Measurements from ENCODE around the gene COTL1.

COTL1 gene

GRCh38 chr16:84594725-84595038 lies 23.2 kb downstream of the COTL1 start:
- no peak for DNase-seq

- DNase-seq = peak; percentile 95
Measured at GRCh38 chr16:84593825-84594724, 23.8 kb downstream of the COTL1 start.

- DNase-seq = no peak
Measured at GRCh38 chr16:84592718-84593117, 25.2 kb downstream of the COTL1 start.

GRCh38 chr16:84589975-84590719 lies 27.7 kb downstream of the COTL1 start:
- DNase-seq = no peak

- no peak for DNase-seq
Measured at GRCh38 chr16:84588991-84589390, 28.9 kb downstream of the COTL1 start.

GRCh38 chr16:84585886-84586285 lies 32.0 kb downstream of the COTL1 start:
- DNase-seq = no peak

- DNase-seq = no peak
Measured at GRCh38 chr16:84585467-84585866, 32.4 kb downstream of the COTL1 start.

GRCh38 chr16:84584678-84585077 lies 33.2 kb downstream of the COTL1 start:
- DNase-seq = no peak

- DNase-seq = no peak
Measured at GRCh38 chr16:84583995-84584394, 33.9 kb downstream of the COTL1 start.

- no peak for DNase-seq
Measured at GRCh38 chr16:84582958-84583516, 34.8 kb downstream of the COTL1 start.

- no peak for DNase-seq
Measured at GRCh38 chr16:84581158-84581557, 36.7 kb downstream of the COTL1 start.

- no peak for DNase-seq
Measured at GRCh38 chr16:84579936-84580335, 37.9 kb downstream of the COTL1 start.

- DNase-seq = no peak
Measured at GRCh38 chr16:84578538-84579126, 39.2 kb downstream of the COTL1 start.

GRCh38 chr16:84577034-84577803 lies 40.7 kb downstream of the COTL1 start:
- no peak for DNase-seq

- no peak for DNase-seq
Measured at GRCh38 chr16:84575914-84576313, 42.0 kb downstream of the COTL1 start.

GRCh38 chr16:84574191-84574590 lies 43.7 kb downstream of the COTL1 start:
- no peak for DNase-seq

- DNase-seq = no peak
Measured at GRCh38 chr16:84572096-84572495, 45.8 kb downstream of the COTL1 start.

- DNase-seq = no peak
Measured at GRCh38 chr16:84571506-84571905, 46.4 kb downstream of the COTL1 start.

- DNase-seq = no peak
Measured at GRCh38 chr16:84570739-84571403, 47.0 kb downstream of the COTL1 start.

GRCh38 chr16:84569382-84569987 lies 48.4 kb downstream of the COTL1 start:
- DNase-seq = no peak

GRCh38 chr16:84568066-84568465 lies 49.8 kb downstream of the COTL1 start:
- no peak for DNase-seq
